ENCODE measurements around the gene C12orf57. TPM values are rescaled to one million over a fixed set of nuclear protein-coding genes. Genes with fewer than 3 reads are reported as not detected.

C12orf57 gene
- total and polyA plus RNA-seq, 5 donors, result 262 to 441 (median 281) TPM

GRCh38 chr12:6974180-6974579 is 30.4 kb downstream of the C12orf57 start:
- intact Hi-C loops (cut with DNase I), result loop anchor here in 1 of 4 donors (5.0 kb wide), 1 partner anchor 43 kb away; the partner anchor contains the start of gene LPCAT3

GRCh38 chr12:6975297-6976032 is 31.6 kb downstream of the C12orf57 start:
- no peaks in the 10 kb centered on the region for H3K9me3 ChIP-seq (ENCODE audit: control insufficient read depth, low read length)
- no peak for DNase-seq
- H3K27me3 ChIP-seq (ENCODE audit: control insufficient read depth, insufficient read depth), result no peaks in the 10 kb centered on the region
- no peak overlapping the region for H3K4me3 ChIP-seq (ENCODE audit: low read length)
- intact Hi-C loops (cut with DNase I), result no loop called here
- no peak overlapping the region for H3K27ac ChIP-seq (ENCODE audit: low read length)
- peaks cover 2% of the 10 kb centered on the region for H3K4me1 ChIP-seq (ENCODE audit: control insufficient read depth, insufficient read depth, low read length)
- no peak for ATAC-seq
- 84% methylated on average over 2 of the region's 2 CpGs for WGBS

More at GRCh38 chr12:6974180-6974579, 30.4 kb downstream of the C12orf57 start:
- 95% methylated on average over 6 of the region's 6 CpGs for WGBS
- peak in 1 of 3 donors; percentile 33 for DNase-seq
- H3K27ac ChIP-seq (ENCODE audit: low read length), result no peak overlapping the region
- ATAC-seq, result no peak
- no peak overlapping the region for H3K4me3 ChIP-seq (ENCODE audit: low read length)
- peaks cover 4% of the 10 kb centered on the region for H3K4me1 ChIP-seq (ENCODE audit: control insufficient read depth, insufficient read depth, low read length)
- H3K27me3 ChIP-seq (ENCODE audit: control insufficient read depth, insufficient read depth), result no peaks in the 10 kb centered on the region
- H3K9me3 ChIP-seq (ENCODE audit: control insufficient read depth, low read length), result no peaks in the 10 kb centered on the region

- 73% methylated on average over 10 of the region's 10 CpGs for WGBS
- DNase-seq, result no peak
- H3K27ac ChIP-seq (ENCODE audit: low read length), result no peak overlapping the region
- no peak overlapping the region for H3K4me3 ChIP-seq (ENCODE audit: low read length)
- no peaks in the 10 kb centered on the region for H3K9me3 ChIP-seq (ENCODE audit: control insufficient read depth, low read length)
- ATAC-seq, result no peak
- peaks cover 2% of the 10 kb centered on the region for H3K4me1 ChIP-seq (ENCODE audit: control insufficient read depth, insufficient read depth, low read length)
- intact Hi-C loops (cut with DNase I), result no loop called here
- H3K27me3 ChIP-seq (ENCODE audit: control insufficient read depth, insufficient read depth), result no peaks in the 10 kb centered on the region
Measured at GRCh38 chr12:6977653-6978052, 33.8 kb downstream of the C12orf57 start.

- 88% methylated on average over 6 of the region's 6 CpGs for WGBS
- ATAC-seq (no peak), DNase-seq (no peak)
- peak overlapping the region; percentile 61 for H3K27ac ChIP-seq (ENCODE audit: low read length)
- intact Hi-C loops (cut with DNase I), result no loop called here
- H3K9me3 ChIP-seq (ENCODE audit: control insufficient read depth, low read length), result no peaks in the 10 kb centered on the region
- H3K4me3 ChIP-seq (ENCODE audit: low read length), result no peak overlapping the region
- H3K27me3 ChIP-seq (ENCODE audit: control insufficient read depth, insufficient read depth), result no peaks in the 10 kb centered on the region
- peaks cover 2% of the 10 kb centered on the region for H3K4me1 ChIP-seq (ENCODE audit: control insufficient read depth, insufficient read depth, low read length)
Measured at GRCh38 chr12:6978188-6978587, 34.4 kb downstream of the C12orf57 start.

- intact Hi-C loops (cut with DNase I), result no loop called here
- ATAC-seq (no peak), DNase-seq (no peak)
- Histone ChIP-seq H3K4me3 (ENCODE audit: low read length) (no peak overlapping the region), H3K27me3 (ENCODE audit: control insufficient read depth, insufficient read depth) (no peaks in the 10 kb centered on the region), H3K27ac (ENCODE audit: low read length) (peak overlapping the region; percentile 61), H3K4me1 (ENCODE audit: control insufficient read depth, insufficient read depth, low read length) (peaks cover 2% of the 10 kb centered on the region), H3K9me3 (ENCODE audit: control insufficient read depth, low read length) (no peaks in the 10 kb centered on the region)
- 71% methylated on average over 3 of the region's 3 CpGs for WGBS
Measured at GRCh38 chr12:6978611-6979011, 34.8 kb downstream of the C12orf57 start.

- ATAC-seq (peak in 1 of 2 donors; percentile 25), DNase-seq (no peak)
- H3K4me1 ChIP-seq (ENCODE audit: control insufficient read depth, insufficient read depth, low read length), result peaks cover 2% of the 10 kb centered on the region
- 70% methylated on average over 6 of the region's 6 CpGs for WGBS
- no peak overlapping the region for H3K4me3 ChIP-seq (ENCODE audit: low read length)
- H3K9me3 ChIP-seq (ENCODE audit: control insufficient read depth, low read length), result no peaks in the 10 kb centered on the region
- H3K27ac ChIP-seq (ENCODE audit: low read length), result peak overlapping the region; percentile 61
- intact Hi-C loops (cut with DNase I), result no loop called here
- no peaks in the 10 kb centered on the region for H3K27me3 ChIP-seq (ENCODE audit: control insufficient read depth, insufficient read depth)
Measured at GRCh38 chr12:6979021-6979420, 35.2 kb downstream of the C12orf57 start.

- no peak overlapping the region for H3K4me3 ChIP-seq (ENCODE audit: low read length)
- intact Hi-C loops (cut with DNase I), result no loop called here
- peak overlapping the region; percentile 61 for H3K27ac ChIP-seq (ENCODE audit: low read length)
- 78% methylated on average over 3 of the region's 3 CpGs for WGBS
- ATAC-seq (no peak), DNase-seq (no peak)
- H3K9me3 ChIP-seq (ENCODE audit: control insufficient read depth, low read length), result no peaks in the 10 kb centered on the region
- no peaks in the 10 kb centered on the region for H3K27me3 ChIP-seq (ENCODE audit: control insufficient read depth, insufficient read depth)
- H3K4me1 ChIP-seq (ENCODE audit: control insufficient read depth, insufficient read depth, low read length), result peaks cover 2% of the 10 kb centered on the region
Measured at GRCh38 chr12:6979453-6979852, 35.6 kb downstream of the C12orf57 start.

- 96% methylated on average over 4 of the region's 4 CpGs for WGBS
- intact Hi-C loops (cut with DNase I), result no loop called here
- peaks cover 2% of the 10 kb centered on the region for H3K4me1 ChIP-seq (ENCODE audit: control insufficient read depth, insufficient read depth, low read length)
- DNase-seq, result no peak
- H3K9me3 ChIP-seq (ENCODE audit: control insufficient read depth, low read length), result no peaks in the 10 kb centered on the region
- H3K27ac ChIP-seq (ENCODE audit: low read length), result no peak overlapping the region
- no peak for ATAC-seq
- no peak overlapping the region for H3K4me3 ChIP-seq (ENCODE audit: low read length)
- H3K27me3 ChIP-seq (ENCODE audit: control insufficient read depth, insufficient read depth), result no peaks in the 10 kb centered on the region
Measured at GRCh38 chr12:6980075-6980474, 36.3 kb downstream of the C12orf57 start.

GRCh38 chr12:6980740-6981139 is 36.9 kb downstream of the C12orf57 start:
- H3K27me3 ChIP-seq (ENCODE audit: control insufficient read depth, insufficient read depth), result no peaks in the 10 kb centered on the region
- no peak for ATAC-seq
- peaks cover 2% of the 10 kb centered on the region for H3K4me1 ChIP-seq (ENCODE audit: control insufficient read depth, insufficient read depth, low read length)
- no peak for DNase-seq
- H3K9me3 ChIP-seq (ENCODE audit: control insufficient read depth, low read length), result no peaks in the 10 kb centered on the region
- intact Hi-C loops (cut with DNase I), result no loop called here
- H3K27ac ChIP-seq (ENCODE audit: low read length), result no peak overlapping the region
- H3K4me3 ChIP-seq (ENCODE audit: low read length), result no peak overlapping the region

GRCh38 chr12:6981152-6982052 is 37.6 kb downstream of the C12orf57 start:
- H3K27me3 ChIP-seq (ENCODE audit: control insufficient read depth, insufficient read depth), result no peaks in the 10 kb centered on the region
- peaks cover 2% of the 10 kb centered on the region for H3K4me1 ChIP-seq (ENCODE audit: control insufficient read depth, insufficient read depth, low read length)
- no peaks in the 10 kb centered on the region for H3K9me3 ChIP-seq (ENCODE audit: control insufficient read depth, low read length)
- DNase-seq (no peak), ATAC-seq (no peak)
- intact Hi-C loops (cut with DNase I), result no loop called here
- WGBS, result 90% methylated on average over 10 of the region's 10 CpGs
- H3K4me3 ChIP-seq (ENCODE audit: low read length), result no peak overlapping the region
- H3K27ac ChIP-seq (ENCODE audit: low read length), result no peak overlapping the region

GRCh38 chr12:6982532-6982931 is 38.7 kb downstream of the C12orf57 start:
- Histone ChIP-seq H3K27ac (ENCODE audit: low read length) (no peak overlapping the region), H3K4me3 (ENCODE audit: low read length) (no peak overlapping the region), H3K9me3 (ENCODE audit: control insufficient read depth, low read length) (no peaks in the 10 kb centered on the region), H3K27me3 (ENCODE audit: control insufficient read depth, insufficient read depth) (no peaks in the 10 kb centered on the region), H3K4me1 (ENCODE audit: control insufficient read depth, insufficient read depth, low read length) (peaks cover 2% of the 10 kb centered on the region)
- 88% methylated on average over 7 of the region's 7 CpGs for WGBS
- intact Hi-C loops (cut with DNase I), result no loop called here
- no peak for ATAC-seq
- no peak for DNase-seq
